Neural progenitor cell (in vitro differentiated cells): Measurements from ENCODE around the gene LCAT. TPM values are rescaled to one million over a fixed set of nuclear protein-coding genes. Genes with fewer than 3 reads are reported as not detected.

Experiments
- DNase-seq: peaks from one replicate; pipeline ENCODE4 v3.0.0-alpha.2; 2016; ENCODE audit warnings: low spot score
- H2AFZ ChIP-seq: fragments of 200-600 bp; sonication (generic); replicated peaks from 2 replicates; pipeline ENCODE4 v1.6.1; 2016; ENCODE audit warnings: antibody characterized with exemption
- H3F3A ChIP-seq: fragments of 200-600 bp; sonication (generic); 2 replicates; pipeline ENCODE4 v1.6.1; 2016; ENCODE audit warnings: antibody characterized with exemption, low read depth
- H3K27ac ChIP-seq: fragments of 200-600 bp; sonication (generic); 2 replicates; pipeline ENCODE4 v1.5.1; 2016; ENCODE audit warnings: mild to moderate bottlenecking
- H3K27me3 ChIP-seq: fragments of 200-600 bp; sonication (generic); 2 replicates; pipeline ENCODE4 v1.6.1; 2016; ENCODE audit warnings: mild to moderate bottlenecking, moderate library complexity
- H3K36me3 ChIP-seq: fragments of 200-600 bp; sonication (generic); 2 replicates; pipeline ENCODE4 v1.5.1; 2016
- H3K4me1 ChIP-seq: fragments of 200-600 bp; sonication (generic); 2 replicates; pipeline ENCODE4 v1.6.1; 2016; ENCODE audit warnings: mixed run types
- H3K4me2 ChIP-seq: fragments of 200-600 bp; sonication (generic); 2 replicates; pipeline ENCODE4 v1.6.1; 2016
- H3K4me3 ChIP-seq: fragments of 200-600 bp; sonication (generic); 2 replicates; pipeline ENCODE4 v1.5.1; 2016
- H3K79me2 ChIP-seq: fragments of 200-600 bp; sonication (generic); 2 replicates; pipeline ENCODE4 v1.6.1; 2016; ENCODE audit warnings: low read depth
- H3K9ac ChIP-seq: fragments of 200-600 bp; sonication (generic); 2 replicates; pipeline ENCODE4 v1.6.1; 2016
- H3K9me3 ChIP-seq: fragments of 200-600 bp; sonication (generic); 2 replicates; pipeline ENCODE4 v1.5.1; 2016; ENCODE audit warnings: low read depth
- H4K20me1 ChIP-seq: fragments of 200-600 bp; sonication (generic); 2 replicates; pipeline ENCODE4 v1.6.1; 2016; ENCODE audit warnings: low read depth
- H3K27ac Mint-ChIP-seq: 3 replicates; pipeline ENCODE4 v1.8.0; 2021; ENCODE audit warnings: mixed read lengths
- H3K27me3 Mint-ChIP-seq: 2 replicates; pipeline ENCODE4 v1.8.0; 2022; ENCODE audit warnings: low read depth, mild to moderate bottlenecking, inconsistent platforms, moderate library complexity, mixed read lengths; ENCODE audit not compliant: insufficient read depth
- H3K36me3 Mint-ChIP-seq: 3 replicates; pipeline ENCODE4 v1.8.0; 2021; ENCODE audit warnings: mixed read lengths
- H3K4me1 Mint-ChIP-seq: 3 replicates; pipeline ENCODE4 v1.8.0; 2021; ENCODE audit warnings: mixed read lengths
- H3K4me3 Mint-ChIP-seq: 3 replicates; pipeline ENCODE4 v1.8.0; 2021; ENCODE audit warnings: mild to moderate bottlenecking, moderate library complexity, mixed read lengths
- H3K9me3 Mint-ChIP-seq: 3 replicates; pipeline ENCODE4 v1.8.0; 2020; ENCODE audit warnings: mixed read lengths
- CTCF ChIP-seq: fragments of 200-600 bp; sonication (generic); IDR thresholded peaks from 2 replicates; pipeline ENCODE4 v1.5.1; 2017; ENCODE audit warnings: antibody characterized with exemption, mild to moderate bottlenecking
- EZH2 ChIP-seq: fragments of 200-600 bp; sonication (generic); IDR thresholded peaks from 2 replicates; pipeline ENCODE4 v1.6.1; 2017; ENCODE audit warnings: antibody characterized with exemption, mild to moderate bottlenecking, moderate library complexity
- EZH2phosphoT487 ChIP-seq: fragments of 200-600 bp; sonication (generic); IDR thresholded peaks from 2 replicates; pipeline ENCODE4 v1.6.1; 2017; ENCODE audit warnings: antibody characterized with exemption
- total RNA-seq: library from RNA; depleted of rRNA; stranded (reverse); fragments of >200 nt; gene quantifications from 2 replicates; pipeline ENCODE4 v1.2.3, GENCODE V29; 2015; ENCODE audit warnings: low replicate concordance

Gene LCAT
- 1.5 and 4.9 TPM in 2 replicates for total RNA-seq

- H3K36me3 Mint-ChIP-seq: peaks cover under 1% of the 10 kb centered on the region
- peaks cover 37% of the 10 kb centered on the region for H4K20me1 ChIP-seq
- DNase-seq: peak; percentile 38
- H3K9me3 Mint-ChIP-seq: no peaks in the 10 kb centered on the region
- H3K27ac ChIP-seq: peak within 1 kb of the TSS; percentile 78
- H3K4me3 Mint-ChIP-seq: peak within 1 kb of the TSS; percentile 38
- H3K27me3 ChIP-seq: no peaks in the 10 kb centered on the region
- peaks cover 20% of the 10 kb centered on the region for H3K4me1 Mint-ChIP-seq
- no peaks in the 10 kb centered on the region for H3K36me3 ChIP-seq
- peaks cover 16% of the 10 kb centered on the region for H3K4me1 ChIP-seq
- TF ChIP-seq EZH2: no peak
- peak; percentile 20 for TF ChIP-seq CTCF
- no peak for TF ChIP-seq EZH2phosphoT487
- H3K27me3 Mint-ChIP-seq: peaks cover 6% of the 10 kb centered on the region
- peak within 1 kb of the TSS; percentile 57 for H3K4me2 ChIP-seq
- no peak within 1 kb of the TSS for H3K4me3 ChIP-seq
- peak within 1 kb of the TSS; percentile 50 for H3K27ac Mint-ChIP-seq
- no peaks in the 10 kb centered on the region for H3K9me3 ChIP-seq
- peaks cover 36% of the 10 kb centered on the region for H3F3A ChIP-seq
- H3K9ac ChIP-seq: no peak within 1 kb of the TSS
- no peaks in the 10 kb centered on the region for H3K79me2 ChIP-seq
- H2AFZ ChIP-seq: no peak within 1 kb of the TSS
These were observed at the start of gene LCAT for GRCh38 chr16:67943619-67944504. Gene LCAT, minus strand, starts transcription at chr16:67944120. Its CDS starts 19 bp downstream, at chr16:67944101.

GRCh38 chr16:67993207-67994039 lies 49.5 kb upstream of the LCAT start:
- TF ChIP-seq CTCF (peak; percentile 92), EZH2 (no peak)
- DNase-seq: peak; percentile 84
- H3K4me2 ChIP-seq: peak overlapping the region; percentile 26
- Mint-ChIP-seq H3K4me3 (peak overlapping the region; percentile 46), H3K4me1 (no peaks in the 10 kb centered on the region), H3K36me3 (no peaks in the 10 kb centered on the region), H3K27ac (no peak overlapping the region), H3K27me3 (peaks cover 13% of the 10 kb centered on the region), H3K9me3 (no peaks in the 10 kb centered on the region)
- peak overlapping the region; percentile 81 for H2AFZ ChIP-seq
- no peak overlapping the region for H3K4me3 ChIP-seq
- H3K9me3 ChIP-seq: no peaks in the 10 kb centered on the region
- H4K20me1 ChIP-seq: no peaks in the 10 kb centered on the region
- no peaks in the 10 kb centered on the region for H3K36me3 ChIP-seq
- H3K27ac ChIP-seq: no peak overlapping the region
- no peak overlapping the region for H3K9ac ChIP-seq
- no peaks in the 10 kb centered on the region for H3K4me1 ChIP-seq
- H3F3A ChIP-seq: no peaks in the 10 kb centered on the region
- H3K79me2 ChIP-seq: no peaks in the 10 kb centered on the region
- peaks cover 12% of the 10 kb centered on the region for H3K27me3 ChIP-seq

GRCh38 chr16:67992661-67993206 lies 48.8 kb upstream of the LCAT start:
- Histone ChIP-seq H3K9ac (no peak overlapping the region), H3K79me2 (no peaks in the 10 kb centered on the region), H3K27ac (no peak overlapping the region), H2AFZ (peak overlapping the region; percentile 81), H3K27me3 (peaks cover 12% of the 10 kb centered on the region), H4K20me1 (no peaks in the 10 kb centered on the region), H3K9me3 (no peaks in the 10 kb centered on the region), H3K4me2 (no peak overlapping the region), H3K4me3 (no peak overlapping the region), H3K36me3 (no peaks in the 10 kb centered on the region), H3F3A (no peaks in the 10 kb centered on the region), H3K4me1 (no peaks in the 10 kb centered on the region)
- DNase-seq: no peak
- Mint-ChIP-seq H3K36me3 (no peaks in the 10 kb centered on the region), H3K9me3 (no peaks in the 10 kb centered on the region), H3K27me3 (peaks cover 13% of the 10 kb centered on the region), H3K4me1 (no peaks in the 10 kb centered on the region), H3K4me3 (no peak overlapping the region), H3K27ac (no peak overlapping the region)
- TF ChIP-seq EZH2 (no peak), CTCF (no peak), EZH2phosphoT487 (no peak)
